ENCODE data around the gene SKAP1.

- TF ChIP-seq PPARG (CRISPR knock-in tag; conservative IDR thresholded peaks at IDR 0.05): no peak
- no peak for TF ChIP-seq PRPF4 (IDR thresholded peaks at IDR 0.05; ENCODE audit: low read depth, low read length, poor library complexity, severe bottlenecking)
- TF ChIP-seq NPAS2 (CRISPR knock-in tag; IDR thresholded peaks at IDR 0.05; ENCODE audit: borderline replicate concordance): no peak
- TF ChIP-seq, protein P1, sequence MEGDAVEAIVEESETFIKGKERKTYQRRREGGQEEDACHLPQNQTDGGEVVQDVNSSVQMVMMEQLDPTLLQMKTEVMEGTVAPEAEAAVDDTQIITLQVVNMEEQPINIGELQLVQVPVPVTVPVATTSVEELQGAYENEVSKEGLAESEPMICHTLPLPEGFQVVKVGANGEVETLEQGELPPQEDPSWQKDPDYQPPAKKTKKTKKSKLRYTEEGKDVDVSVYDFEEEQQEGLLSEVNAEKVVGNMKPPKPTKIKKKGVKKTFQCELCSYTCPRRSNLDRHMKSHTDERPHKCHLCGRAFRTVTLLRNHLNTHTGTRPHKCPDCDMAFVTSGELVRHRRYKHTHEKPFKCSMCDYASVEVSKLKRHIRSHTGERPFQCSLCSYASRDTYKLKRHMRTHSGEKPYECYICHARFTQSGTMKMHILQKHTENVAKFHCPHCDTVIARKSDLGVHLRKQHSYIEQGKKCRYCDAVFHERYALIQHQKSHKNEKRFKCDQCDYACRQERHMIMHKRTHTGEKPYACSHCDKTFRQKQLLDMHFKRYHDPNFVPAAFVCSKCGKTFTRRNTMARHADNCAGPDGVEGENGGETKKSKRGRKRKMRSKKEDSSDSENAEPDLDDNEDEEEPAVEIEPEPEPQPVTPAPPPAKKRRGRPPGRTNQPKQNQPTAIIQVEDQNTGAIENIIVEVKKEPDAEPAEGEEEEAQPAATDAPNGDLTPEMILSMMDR (CRISPR knock-in tag; IDR thresholded peaks at IDR 0.05): no peak
- TF ChIP-seq ZKSCAN1 (IDR thresholded peaks at IDR 0.05; ENCODE audit: low read length): no peak
- no peak for TF ChIP-seq KAT8 (CRISPR knock-in tag; IDR thresholded peaks at IDR 0.05)
These were observed 11.8 kb upstream of the SKAP1 start for GRCh38 chr17:48441862-48442261.

Data from HepG2 (cell line).